GM23338 (cell line): ENCODE results near the gene PLEKHG2. TPM values are rescaled to one million over a fixed set of nuclear protein-coding genes. Genes with fewer than 3 reads are reported as not detected.

Source experiments
- ATAC-seq: fragments of 200-7000 bp; cut with Tn5 transposase; 3 replicates; pipeline ENCODE4 v1.9.1; 2020
- DNase-seq: peaks from one replicate; pipeline ENCODE4 v3.0.0-alpha.2; 2015; ENCODE audit warnings: low spot score
- H2AFZ ChIP-seq: fragments of 200-600 bp; sonication (generic); 2 replicates; pipeline ENCODE4 v1.8.0; 2016; ENCODE audit warnings: antibody characterized with exemption, mild to moderate bottlenecking, moderate library complexity
- H3F3A ChIP-seq: fragments of 200-600 bp; sonication (generic); replicated peaks from 2 replicates; pipeline ENCODE4 v1.8.0; 2017; ENCODE audit warnings: antibody characterized with exemption, mixed run types, low read depth
- H3K27ac ChIP-seq: fragments of 200-600 bp; sonication (generic); 2 replicates; pipeline ENCODE4 v1.6.1; 2016; ENCODE audit warnings: low read depth
- H3K27me3 ChIP-seq: fragments of 200-600 bp; sonication (generic); 2 replicates; pipeline ENCODE4 v1.8.0; 2016; ENCODE audit warnings: mild to moderate bottlenecking, mixed run types, moderate library complexity; ENCODE audit not compliant: insufficient read depth
- H3K36me3 ChIP-seq: fragments of 200-600 bp; sonication (generic); 2 replicates; pipeline ENCODE4 v1.8.0; 2016; ENCODE audit warnings: mild to moderate bottlenecking; ENCODE audit not compliant: insufficient read depth
- H3K4me1 ChIP-seq: fragments of 200-600 bp; sonication (generic); 2 replicates; pipeline ENCODE4 v1.8.0; 2016; ENCODE audit warnings: mild to moderate bottlenecking, moderate library complexity; ENCODE audit not compliant: insufficient read depth
- H3K4me2 ChIP-seq: fragments of 200-600 bp; sonication (generic); 2 replicates; pipeline ENCODE4 v1.7.1; 2017; ENCODE audit warnings: mixed run types
- H3K4me3 ChIP-seq: fragments of 200-600 bp; sonication (generic); 2 replicates; pipeline ENCODE4 v1.6.1; 2016; ENCODE audit warnings: mixed run types
- H3K79me2 ChIP-seq: fragments of 200-600 bp; sonication (generic); replicated peaks from 2 replicates; pipeline ENCODE4 v1.8.0; 2017; ENCODE audit warnings: mild to moderate bottlenecking; ENCODE audit not compliant: insufficient read depth
- H3K9me2 ChIP-seq: fragments of 200-600 bp; sonication (generic); 2 replicates; pipeline ENCODE4 v1.8.0; 2017; ENCODE audit not compliant: insufficient read depth
- H4K20me1 ChIP-seq: fragments of 200-600 bp; sonication (generic); replicated peaks from 2 replicates; pipeline ENCODE4 v1.8.0; 2017; ENCODE audit warnings: mild to moderate bottlenecking; ENCODE audit not compliant: insufficient read depth
- H3K27ac Mint-ChIP-seq: 2 replicates; pipeline ENCODE4 v1.8.0; 2020; ENCODE audit warnings: inconsistent platforms, mild to moderate bottlenecking, moderate library complexity, mixed read lengths
- H3K27me3 Mint-ChIP-seq: 3 replicates; pipeline ENCODE4 v1.8.0; 2022; ENCODE audit warnings: low read depth, mild to moderate bottlenecking, moderate library complexity, mixed read lengths, inconsistent platforms; ENCODE audit not compliant: insufficient read depth, poor library complexity
- H3K36me3 Mint-ChIP-seq: 3 replicates; pipeline ENCODE4 v1.8.0; 2021; ENCODE audit warnings: low read depth, mild to moderate bottlenecking, inconsistent platforms, moderate library complexity, mixed read lengths
- H3K4me1 Mint-ChIP-seq: 3 replicates; pipeline ENCODE4 v1.8.0; 2020; ENCODE audit warnings: mild to moderate bottlenecking, inconsistent platforms, mixed read lengths
- H3K4me3 Mint-ChIP-seq: 3 replicates; pipeline ENCODE4 v1.8.0; 2021; ENCODE audit warnings: moderate library complexity, mild to moderate bottlenecking, inconsistent platforms, mixed read lengths
- H3K9me3 Mint-ChIP-seq: 3 replicates; pipeline ENCODE4 v1.8.0; 2020; ENCODE audit warnings: moderate library complexity, mild to moderate bottlenecking, inconsistent platforms, mixed read lengths
- JUNB ChIP-seq: IDR thresholded peaks from one replicate; pipeline ENCODE4 v1.6.1; 2016; ENCODE audit warnings: antibody characterized with exemption; ENCODE audit not compliant: unreplicated experiment
- NANOG ChIP-seq: IDR thresholded peaks from 2 replicates; pipeline ENCODE4 v1.6.1; 2016; ENCODE audit warnings: antibody characterized with exemption, borderline replicate concordance
- STAT1 ChIP-seq: IDR thresholded peaks from one replicate; pipeline ENCODE4 v1.6.1; 2016; ENCODE audit warnings: antibody characterized with exemption; ENCODE audit not compliant: unreplicated experiment
- ZNF114 ChIP-seq: fragments of 250-450 bp; sonication (Bioruptor Pico); IDR thresholded peaks from 2 replicates; pipeline ENCODE4 v1.5.0; 2020; ENCODE audit warnings: mild to moderate bottlenecking, moderate library complexity
- ZNF331 ChIP-seq: fragments of 250-450 bp; sonication (Bioruptor Pico); IDR thresholded peaks from 2 replicates; pipeline ENCODE4 v1.5.0; 2020; ENCODE audit warnings: low read depth, mild to moderate bottlenecking, moderate library complexity
- polyA plus RNA-seq: library from polyadenylated mRNA; unstranded; fragments of >200 nt; fragmentation: Nextera tagmentation; extraction: Ambion mirVana; gene quantifications from 2 replicates; pipeline ENCODE4 v1.2.1, GENCODE V29; 2016
- total RNA-seq: library from RNA; depleted of rRNA; stranded (reverse); fragments of >200 nt; shearing (Covaris generic); gene quantifications from 2 replicates; pipeline ENCODE4 v1.2.3, GENCODE V29; 2014
- TF ChIP-seq, protein P1 (sequence below): fragments of 250-450 bp; sonication (Bioruptor Pico); IDR thresholded peaks from 2 replicates; pipeline ENCODE4 v1.5.0; 2020; ENCODE audit warnings: mild to moderate bottlenecking, moderate library complexity
- TF ChIP-seq, protein P2 (sequence below): IDR thresholded peaks from 2 replicates; pipeline ENCODE4 v1.6.1; 2016; ENCODE audit warnings: antibody characterized with exemption
- TF ChIP-seq, protein P3 (sequence below): IDR thresholded peaks from one replicate; pipeline ENCODE4 v1.6.1; 2018; ENCODE audit warnings: antibody characterized with exemption; ENCODE audit not compliant: unreplicated experiment

Gene PLEKHG2
- total and polyA plus RNA-seq, 2 experiments from 2014 or later = 15.5 to 41.3 TPM

DNA sequence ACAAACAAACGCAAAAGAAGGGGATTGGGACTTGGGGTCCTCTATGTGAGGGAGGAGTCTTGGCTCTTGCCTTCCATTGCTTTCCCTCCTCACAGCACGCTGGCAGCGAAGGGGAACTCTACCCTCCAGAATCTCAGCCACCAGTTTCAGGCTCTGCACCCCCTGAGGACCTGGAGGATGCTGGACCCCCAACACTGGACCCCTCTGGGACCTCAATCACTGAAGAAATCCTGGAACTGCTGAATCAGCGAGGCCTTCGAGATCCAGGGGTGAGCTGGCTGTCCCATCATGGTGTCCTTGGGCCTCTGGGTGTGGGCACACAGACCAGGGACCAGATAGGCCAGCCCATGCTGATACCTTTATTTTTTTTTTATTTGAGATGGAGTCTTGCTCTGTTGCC is 9.6 kb downstream of the PLEKHG2 start:
- no peaks in the 10 kb centered on the region for H3K27me3 ChIP-seq
- H3K9me2 ChIP-seq = no peaks in the 10 kb centered on the region
- H3K4me2 ChIP-seq = no peak overlapping the region
- Mint-ChIP-seq H3K27ac (no peak overlapping the region), H3K27me3 (peaks cover 10% of the 10 kb centered on the region), H3K4me1 (peaks cover 10% of the 10 kb centered on the region), H3K9me3 (no peaks in the 10 kb centered on the region; the same call in 2 of the 3 replicates), H3K36me3 (peaks cover 78% of the 10 kb centered on the region), H3K4me3 (no peak overlapping the region)
- no peak for DNase-seq
- H3K27ac ChIP-seq = no peak overlapping the region
- no peak overlapping the region for H2AFZ ChIP-seq
- H3K79me2 ChIP-seq = no peaks in the 10 kb centered on the region
- no peaks in the 10 kb centered on the region; the same call in 1 of the 2 replicates for H3K4me1 ChIP-seq
- peaks cover 11% of the 10 kb centered on the region; the same call in 1 of the 2 replicates for H3K36me3 ChIP-seq
- no peaks in the 10 kb centered on the region; the same call in 1 of the 2 replicates for H4K20me1 ChIP-seq
- no peak overlapping the region for H3K4me3 ChIP-seq
- no peak for ATAC-seq
- TF ChIP-seq, protein P1, sequence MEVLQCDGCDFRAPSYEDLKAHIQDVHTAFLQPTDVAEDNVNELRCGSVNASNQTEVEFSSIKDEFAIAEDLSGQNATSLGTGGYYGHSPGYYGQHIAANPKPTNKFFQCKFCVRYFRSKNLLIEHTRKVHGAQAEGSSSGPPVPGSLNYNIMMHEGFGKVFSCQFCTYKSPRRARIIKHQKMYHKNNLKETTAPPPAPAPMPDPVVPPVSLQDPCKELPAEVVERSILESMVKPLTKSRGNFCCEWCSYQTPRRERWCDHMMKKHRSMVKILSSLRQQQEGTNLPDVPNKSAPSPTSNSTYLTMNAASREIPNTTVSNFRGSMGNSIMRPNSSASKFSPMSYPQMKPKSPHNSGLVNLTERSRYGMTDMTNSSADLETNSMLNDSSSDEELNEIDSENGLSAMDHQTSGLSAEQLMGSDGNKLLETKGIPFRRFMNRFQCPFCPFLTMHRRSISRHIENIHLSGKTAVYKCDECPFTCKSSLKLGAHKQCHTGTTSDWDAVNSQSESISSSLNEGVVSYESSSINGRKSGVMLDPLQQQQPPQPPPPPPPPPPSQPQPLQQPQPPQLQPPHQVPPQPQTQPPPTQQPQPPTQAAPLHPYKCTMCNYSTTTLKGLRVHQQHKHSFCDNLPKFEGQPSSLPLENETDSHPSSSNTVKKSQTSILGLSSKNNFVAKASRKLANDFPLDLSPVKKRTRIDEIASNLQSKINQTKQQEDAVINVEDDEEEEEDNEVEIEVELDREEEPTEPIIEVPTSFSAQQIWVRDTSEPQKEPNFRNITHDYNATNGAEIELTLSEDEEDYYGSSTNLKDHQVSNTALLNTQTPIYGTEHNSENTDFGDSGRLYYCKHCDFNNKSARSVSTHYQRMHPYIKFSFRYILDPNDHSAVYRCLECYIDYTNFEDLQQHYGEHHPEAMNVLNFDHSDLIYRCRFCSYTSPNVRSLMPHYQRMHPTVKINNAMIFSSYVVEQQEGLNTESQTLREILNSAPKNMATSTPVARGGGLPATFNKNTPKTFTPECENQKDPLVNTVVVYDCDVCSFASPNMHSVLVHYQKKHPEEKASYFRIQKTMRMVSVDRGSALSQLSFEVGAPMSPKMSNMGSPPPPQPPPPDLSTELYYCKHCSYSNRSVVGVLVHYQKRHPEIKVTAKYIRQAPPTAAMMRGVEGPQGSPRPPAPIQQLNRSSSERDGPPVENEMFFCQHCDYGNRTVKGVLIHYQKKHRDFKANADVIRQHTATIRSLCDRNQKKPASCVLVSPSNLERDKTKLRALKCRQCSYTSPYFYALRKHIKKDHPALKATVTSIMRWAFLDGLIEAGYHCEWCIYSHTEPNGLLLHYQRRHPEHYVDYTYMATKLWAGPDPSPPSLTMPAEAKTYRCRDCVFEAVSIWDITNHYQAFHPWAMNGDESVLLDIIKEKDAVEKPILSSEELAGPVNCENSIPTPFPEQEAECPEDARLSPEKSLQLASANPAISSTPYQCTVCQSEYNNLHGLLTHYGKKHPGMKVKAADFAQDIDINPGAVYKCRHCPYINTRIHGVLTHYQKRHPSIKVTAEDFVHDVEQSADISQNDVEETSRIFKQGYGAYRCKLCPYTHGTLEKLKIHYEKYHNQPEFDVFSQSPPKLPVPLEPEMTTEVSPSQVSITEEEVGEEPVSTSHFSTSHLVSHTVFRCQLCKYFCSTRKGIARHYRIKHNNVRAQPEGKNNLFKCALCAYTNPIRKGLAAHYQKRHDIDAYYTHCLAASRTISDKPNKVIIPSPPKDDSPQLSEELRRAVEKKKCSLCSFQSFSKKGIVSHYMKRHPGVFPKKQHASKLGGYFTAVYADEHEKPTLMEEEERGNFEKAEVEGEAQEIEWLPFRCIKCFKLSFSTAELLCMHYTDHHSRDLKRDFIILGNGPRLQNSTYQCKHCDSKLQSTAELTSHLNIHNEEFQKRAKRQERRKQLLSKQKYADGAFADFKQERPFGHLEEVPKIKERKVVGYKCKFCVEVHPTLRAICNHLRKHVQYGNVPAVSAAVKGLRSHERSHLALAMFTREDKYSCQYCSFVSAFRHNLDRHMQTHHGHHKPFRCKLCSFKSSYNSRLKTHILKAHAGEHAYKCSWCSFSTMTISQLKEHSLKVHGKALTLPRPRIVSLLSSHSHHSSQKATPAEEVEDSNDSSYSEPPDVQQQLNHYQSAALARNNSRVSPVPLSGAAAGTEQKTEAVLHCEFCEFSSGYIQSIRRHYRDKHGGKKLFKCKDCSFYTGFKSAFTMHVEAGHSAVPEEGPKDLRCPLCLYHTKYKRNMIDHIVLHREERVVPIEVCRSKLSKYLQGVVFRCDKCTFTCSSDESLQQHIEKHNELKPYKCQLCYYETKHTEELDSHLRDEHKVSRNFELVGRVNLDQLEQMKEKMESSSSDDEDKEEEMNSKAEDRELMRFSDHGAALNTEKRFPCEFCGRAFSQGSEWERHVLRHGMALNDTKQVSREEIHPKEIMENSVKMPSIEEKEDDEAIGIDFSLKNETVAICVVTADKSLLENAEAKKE (CRISPR knock-in tag) = no peak
- TF ChIP-seq, protein P2, sequence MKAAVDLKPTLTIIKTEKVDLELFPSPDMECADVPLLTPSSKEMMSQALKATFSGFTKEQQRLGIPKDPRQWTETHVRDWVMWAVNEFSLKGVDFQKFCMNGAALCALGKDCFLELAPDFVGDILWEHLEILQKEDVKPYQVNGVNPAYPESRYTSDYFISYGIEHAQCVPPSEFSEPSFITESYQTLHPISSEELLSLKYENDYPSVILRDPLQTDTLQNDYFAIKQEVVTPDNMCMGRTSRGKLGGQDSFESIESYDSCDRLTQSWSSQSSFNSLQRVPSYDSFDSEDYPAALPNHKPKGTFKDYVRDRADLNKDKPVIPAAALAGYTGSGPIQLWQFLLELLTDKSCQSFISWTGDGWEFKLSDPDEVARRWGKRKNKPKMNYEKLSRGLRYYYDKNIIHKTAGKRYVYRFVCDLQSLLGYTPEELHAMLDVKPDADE = no peak
- TF ChIP-seq JUNB (no peak), NANOG (no peak), ZNF331 (CRISPR knock-in tag) (no peak), ZNF114 (CRISPR knock-in tag) (no peak), STAT1 (no peak)
- TF ChIP-seq, protein P3, sequence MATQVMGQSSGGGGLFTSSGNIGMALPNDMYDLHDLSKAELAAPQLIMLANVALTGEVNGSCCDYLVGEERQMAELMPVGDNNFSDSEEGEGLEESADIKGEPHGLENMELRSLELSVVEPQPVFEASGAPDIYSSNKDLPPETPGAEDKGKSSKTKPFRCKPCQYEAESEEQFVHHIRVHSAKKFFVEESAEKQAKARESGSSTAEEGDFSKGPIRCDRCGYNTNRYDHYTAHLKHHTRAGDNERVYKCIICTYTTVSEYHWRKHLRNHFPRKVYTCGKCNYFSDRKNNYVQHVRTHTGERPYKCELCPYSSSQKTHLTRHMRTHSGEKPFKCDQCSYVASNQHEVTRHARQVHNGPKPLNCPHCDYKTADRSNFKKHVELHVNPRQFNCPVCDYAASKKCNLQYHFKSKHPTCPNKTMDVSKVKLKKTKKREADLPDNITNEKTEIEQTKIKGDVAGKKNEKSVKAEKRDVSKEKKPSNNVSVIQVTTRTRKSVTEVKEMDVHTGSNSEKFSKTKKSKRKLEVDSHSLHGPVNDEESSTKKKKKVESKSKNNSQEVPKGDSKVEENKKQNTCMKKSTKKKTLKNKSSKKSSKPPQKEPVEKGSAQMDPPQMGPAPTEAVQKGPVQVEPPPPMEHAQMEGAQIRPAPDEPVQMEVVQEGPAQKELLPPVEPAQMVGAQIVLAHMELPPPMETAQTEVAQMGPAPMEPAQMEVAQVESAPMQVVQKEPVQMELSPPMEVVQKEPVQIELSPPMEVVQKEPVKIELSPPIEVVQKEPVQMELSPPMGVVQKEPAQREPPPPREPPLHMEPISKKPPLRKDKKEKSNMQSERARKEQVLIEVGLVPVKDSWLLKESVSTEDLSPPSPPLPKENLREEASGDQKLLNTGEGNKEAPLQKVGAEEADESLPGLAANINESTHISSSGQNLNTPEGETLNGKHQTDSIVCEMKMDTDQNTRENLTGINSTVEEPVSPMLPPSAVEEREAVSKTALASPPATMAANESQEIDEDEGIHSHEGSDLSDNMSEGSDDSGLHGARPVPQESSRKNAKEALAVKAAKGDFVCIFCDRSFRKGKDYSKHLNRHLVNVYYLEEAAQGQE = no peak
- peaks cover 3% of the 10 kb centered on the region; the same call in 1 of the 2 replicates for H3F3A ChIP-seq
